K562 (cell line): ENCODE measurements around the gene LPGAT1. TPM values are rescaled to one million over a fixed set of nuclear protein-coding genes. Genes with fewer than 3 reads are reported as not detected.
A peak's percentile ranks its signal among the peaks of the same experiment; 100 is the strongest.

Experiments used
- ATAC-seq: fragments of 200-7000 bp; cut with Tn5 transposase; 3 replicates; pipeline ENCODE4 v1.9.1; 2020; ENCODE audit warnings: moderate library complexity
- BruUV-seq: library from RNA; stranded (reverse); fragments of 400-500 nt; replicated peaks from 2 replicates; lab custom pipeline; 2021; lab: Mats Ljungman, UMichigan
- CTCF ChIA-PET: fragments of 300-600 bp; formaldehyde crosslinking; extraction: SDS; loops from one replicate; lab custom pipeline; 2021; ENCODE audit warnings: low intra/inter-chr PET ratio; lab: Yijun Ruan, JAX
- POLR2A ChIA-PET: fragments of 300-600, 350-650 bp; sonication (Branson Sonifier 250); formaldehyde crosslinking; extraction: SDS; loops from one replicate; lab custom pipeline; 2021; ENCODE audit warnings: antibody characterized with exemption, inconsistent platforms; lab: Yijun Ruan, JAX
- DNase-seq, 4 experiments: peaks; one replicate each; pipeline versions ENCODE4 v3.0.0 to v3.0.0-alpha.2; 2011 to 2018; ENCODE audit warnings: low spot score in 3 of 4, mixed read lengths in 3 of 4; ENCODE audit errors: extremely low read depth in 1 of 4
- FAIRE-seq: peaks from 2 replicates; lab custom pipeline; 2011; peaks lifted over from hg19 to GRCh38; lab: Jason Lieb, UNC
- H2AFZ ChIP-seq: 2 replicates; pipeline ENCODE4 v1.6.0; 2011; ENCODE audit warnings: low read depth, low read length, control low read depth, inconsistent platforms
- H3K27ac ChIP-seq: fragments of 200-600 bp; 3 replicates; pipeline ENCODE4 v1.8.0; 2011; ENCODE audit warnings: low read depth, mild to moderate bottlenecking, control low read depth, inconsistent platforms, low read length, moderate library complexity, mixed read lengths; ENCODE audit errors: extremely low read depth
- H3K27me3 ChIP-seq, 2 experiments: fragments of 300-600 bp in 1 of 2; 2 replicates in 1 of 2; 3 replicates in 1 of 2; pipeline versions ENCODE4 v1.6.0 to v1.8.0; 2011; ENCODE audit warnings: inconsistent platforms in 2 of 2, low read length in 2 of 2, mild to moderate bottlenecking in 1 of 2, mixed read lengths in 1 of 2, moderate library complexity in 1 of 2; ENCODE audit not compliant: control insufficient read depth in 2 of 2, insufficient read depth in 2 of 2
- H3K36me3 ChIP-seq: fragments of 300-600 bp; 3 replicates; pipeline ENCODE4 v1.8.0; 2011; ENCODE audit warnings: mild to moderate bottlenecking, low read length, inconsistent platforms; ENCODE audit not compliant: control insufficient read depth, insufficient read depth
- H3K4me1 ChIP-seq, 2 experiments: fragments of 200-600 bp in 1 of 2; replicated peaks in 1 of 2; 2 replicates in 1 of 2; 3 replicates in 1 of 2; pipeline versions ENCODE4 v1.5.1 to v1.8.0; 2011; ENCODE audit warnings: inconsistent platforms in 2 of 2, low read length in 2 of 2, mild to moderate bottlenecking in 1 of 2, mixed read lengths in 1 of 2, moderate library complexity in 1 of 2; ENCODE audit not compliant: control insufficient read depth in 2 of 2, insufficient read depth in 2 of 2
- H3K4me2 ChIP-seq: 2 replicates; pipeline ENCODE4 v1.6.1; 2011; ENCODE audit warnings: low read length, control low read depth, inconsistent platforms, mixed read lengths; ENCODE audit not compliant: insufficient read depth
- H3K4me3 ChIP-seq: fragments of 200-600 bp; sonication (generic), shearing (Covaris generic); 2 replicates; pipeline ENCODE4 v1.5.1; 2016; ENCODE audit warnings: control low read depth, inconsistent platforms
- H3K79me2 ChIP-seq: fragments of 200-600 bp; 3 replicates; pipeline ENCODE4 v1.8.0; 2011; ENCODE audit warnings: low read length, inconsistent platforms; ENCODE audit not compliant: control insufficient read depth, insufficient read depth
- H3K9ac ChIP-seq, 2 experiments: 2 replicates each; pipeline versions ENCODE4 v1.6.0 to v1.6.1; 2011; ENCODE audit warnings: low read depth in 2 of 2, low read length in 2 of 2, control low read depth in 1 of 2, inconsistent platforms in 1 of 2, mild to moderate bottlenecking in 1 of 2, mixed read lengths in 1 of 2; ENCODE audit not compliant: insufficient read depth in 1 of 2
- H3K9me1 ChIP-seq: one replicate; pipeline ENCODE4 v1.6.0; 2011; ENCODE audit warnings: inconsistent platforms, mild to moderate bottlenecking, low read length, moderate library complexity; ENCODE audit not compliant: control insufficient read depth, insufficient read depth
- H3K9me3 ChIP-seq: replicated peaks from 2 replicates; pipeline ENCODE4 v1.5.1; 2011; ENCODE audit warnings: low read depth, low read length, inconsistent platforms; ENCODE audit not compliant: control insufficient read depth, insufficient read depth
- H4K20me1 ChIP-seq: replicated peaks from 2 replicates; pipeline ENCODE4 v1.6.1; 2011; ENCODE audit warnings: low read length, inconsistent platforms, mixed read lengths; ENCODE audit not compliant: control insufficient read depth, insufficient read depth
- EP300 ChIP-seq: IDR thresholded peaks from 2 replicates; pipeline ENCODE4 v1.6.1; 2012; ENCODE audit warnings: low read length, improper control_type of control experiment
- RBM15 ChIP-seq: fragments of 200-400 bp; formaldehyde crosslinking; IDR thresholded peaks from 2 replicates; pipeline ENCODE4 v1.6.1; 2018; ENCODE audit warnings: mild to moderate bottlenecking, low read length, moderate library complexity; ENCODE audit not compliant: insufficient read depth
- SPI1 ChIP-seq: IDR thresholded peaks from 2 replicates; pipeline ENCODE4 v1.6.1; 2011; ENCODE audit warnings: low read depth, low read length, control low read depth, borderline replicate concordance
- TOE1 ChIP-seq, 2 experiments: fragments of 450-650 bp in 1 of 2; sonication (generic) in 1 of 2; formaldehyde crosslinking in 1 of 2; IDR thresholded peaks; 2 replicates each; pipeline versions ENCODE4 v1.7.1 to v1.8.0; 2016 to 2022; ENCODE audit warnings: borderline replicate concordance in 2 of 2, mild to moderate bottlenecking in 2 of 2, antibody characterized with exemption in 1 of 2, inconsistent platforms in 1 of 2, low read depth in 1 of 2, missing genetic modification reagents in 1 of 2, moderate library complexity in 1 of 2
- WGBS: fragments of 100-300 bp; shearing (Covaris generic); methylation state at CpG from one replicate; pipeline ENCODE4 v1.1.6; 2016; ENCODE audit warnings: low coverage, mixed read lengths; ENCODE audit not compliant: insufficient coverage; ENCODE audit errors: missing lambda C conversion rate; 5-methylcytosine and 5-hydroxymethylcytosine counted together
- in situ Hi-C: fragments of 300-500 bp; cut with MboI; formaldehyde crosslinking; loops from 4 replicates; pipeline ENCODE4 v1.15.0; 2018; ENCODE audit warnings: inconsistent platforms, mixed read lengths
- intact Hi-C: fragments of 100-400 bp; cut with micrococcal nuclease; formaldehyde crosslinking; loops from 2 replicates; pipeline ENCODE4 v1.14.2; 2022
- polyA plus RNA-seq, 8 experiments: library from polyadenylated mRNA; depleted of rRNA in 4 of 8; stranded (reverse) in 5 of 8; unstranded in 3 of 8; fragments of >200 nt; fragmentation: Nextera tagmentation in 2 of 8; fragmentation: Illumina TruSeq in 1 of 8; extraction: Ambion mirVana in 2 of 8; extraction: Trizol in 1 of 8; gene quantifications; 2 replicates each; pipeline versions ENCODE4 v1.2.1 to v1.2.3, GENCODE V29; 2011 to 2014; ENCODE audit warnings: inconsistent platforms in 1 of 8, missing spikeins in 1 of 8
- total RNA-seq, 7 experiments: library from RNA; depleted of rRNA in 6 of 7; stranded (reverse); fragments of >200 nt in 6 of 7; fragmentation: Illumina TruSeq in 2 of 7; extraction: Trizol in 2 of 7; gene quantifications; 2 replicates each; pipeline versions ENCODE4 v1.2.1 to v1.2.3, GENCODE V29; 2011 to 2021; ENCODE audit warnings: low replicate concordance in 1 of 7
- TF ChIP-seq, protein P1 (sequence below), 3 experiments: fragments of 200-800 bp in 1 of 3; fragments of 250-450 bp in 1 of 3; fragments of 450-650 bp in 1 of 3; sonication (Bioruptor Pico) in 1 of 3; sonication (Bioruptor generic) in 1 of 3; formaldehyde crosslinking in 1 of 3; IDR thresholded peaks; 2 replicates each; pipeline versions ENCODE4 v1.6.1 to v1.8.0; 2016 to 2022; ENCODE audit warnings: mild to moderate bottlenecking in 2 of 3, missing genetic modification characterization in 2 of 3, missing compliant biosample characterization in 1 of 3, moderate library complexity in 1 of 3

Gene LPGAT1
- total and polyA plus RNA-seq, 9 of the 15 experiments (the other 6 are each of a cell fraction or from before 2014, with no cell fraction given): 5.7 to 31.4 (median 16.3) TPM

- POLR2A ChIA-PET: interaction anchor here (0.6 to 5.9 kb wide), 9 partner anchors 9 to 391 kb away, joined by 3 to 35 read pairs (median 4); no protein-coding TSS in a partner anchor
- no peaks in the 10 kb centered on the region for H3K79me2 ChIP-seq
- no peak for ATAC-seq
- H3K9ac ChIP-seq: no peak overlapping the region
- H4K20me1 ChIP-seq: no peaks in the 10 kb centered on the region
- in situ Hi-C loops: no loop called here
- WGBS: 52% methylated on average over 5 of the region's 5 CpGs
- H3K36me3 ChIP-seq: no peaks in the 10 kb centered on the region
- peak overlapping the region; percentile 59 for H3K4me2 ChIP-seq
- peak overlapping the region; percentile 53 for H2AFZ ChIP-seq
- CTCF ChIA-PET: no interaction called here
- peak; percentile 29 for FAIRE-seq
- no peak for DNase-seq
- intact Hi-C loops: no loop called here
- peak overlapping the region; percentile 21; the same call in 1 of the 3 replicates for H3K27ac ChIP-seq
- BruUV-seq: no TSS peak
- H3K9me3 ChIP-seq: no peaks in the 10 kb centered on the region
- H3K4me3 ChIP-seq: no peak overlapping the region
- no peaks in the 10 kb centered on the region for H3K27me3 ChIP-seq
- H3K9me1 ChIP-seq: no peaks in the 10 kb centered on the region
- TF ChIP-seq, protein P1, sequence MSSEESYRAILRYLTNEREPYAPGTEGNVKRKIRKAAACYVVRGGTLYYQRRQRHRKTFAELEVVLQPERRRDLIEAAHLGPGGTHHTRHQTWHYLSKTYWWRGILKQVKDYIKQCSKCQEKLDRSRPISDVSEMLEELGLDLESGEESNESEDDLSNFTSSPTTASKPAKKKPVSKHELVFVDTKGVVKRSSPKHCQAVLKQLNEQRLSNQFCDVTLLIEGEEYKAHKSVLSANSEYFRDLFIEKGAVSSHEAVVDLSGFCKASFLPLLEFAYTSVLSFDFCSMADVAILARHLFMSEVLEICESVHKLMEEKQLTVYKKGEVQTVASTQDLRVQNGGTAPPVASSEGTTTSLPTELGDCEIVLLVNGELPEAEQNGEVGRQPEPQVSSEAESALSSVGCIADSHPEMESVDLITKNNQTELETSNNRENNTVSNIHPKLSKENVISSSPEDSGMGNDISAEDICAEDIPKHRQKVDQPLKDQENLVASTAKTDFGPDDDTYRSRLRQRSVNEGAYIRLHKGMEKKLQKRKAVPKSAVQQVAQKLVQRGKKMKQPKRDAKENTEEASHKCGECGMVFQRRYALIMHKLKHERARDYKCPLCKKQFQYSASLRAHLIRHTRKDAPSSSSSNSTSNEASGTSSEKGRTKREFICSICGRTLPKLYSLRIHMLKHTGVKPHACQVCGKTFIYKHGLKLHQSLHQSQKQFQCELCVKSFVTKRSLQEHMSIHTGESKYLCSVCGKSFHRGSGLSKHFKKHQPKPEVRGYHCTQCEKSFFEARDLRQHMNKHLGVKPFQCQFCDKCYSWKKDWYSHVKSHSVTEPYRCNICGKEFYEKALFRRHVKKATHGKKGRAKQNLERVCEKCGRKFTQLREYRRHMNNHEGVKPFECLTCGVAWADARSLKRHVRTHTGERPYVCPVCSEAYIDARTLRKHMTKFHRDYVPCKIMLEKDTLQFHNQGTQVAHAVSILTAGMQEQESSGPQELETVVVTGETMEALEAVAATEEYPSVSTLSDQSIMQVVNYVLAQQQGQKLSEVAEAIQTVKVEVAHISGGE (CRISPR knock-in tag; IDR thresholded peaks at IDR 0.05): peak in 1 of 3 experiments; percentile 41; a peak in 1 of 6 replicates
- TF ChIP-seq TOE1 (IDR thresholded peaks at IDR 0.05; ENCODE audit: borderline replicate concordance) (no peak), TOE1 (CRISPR knock-in tag; IDR thresholded peaks at IDR 0.05; ENCODE audit: borderline replicate concordance, low read depth) (0 out of 2 replicates have a peak, but pooled peaks have one; percentile 56), RBM15 (no peak), SPI1 (peak; percentile 85), EP300 (no peak)
- H3K4me1 ChIP-seq: peaks cover 15 to 23% of the 10 kb centered on the region in 2 experiments; a peak in 4 of 5 replicates
Observed at GRCh38 chr1:211723273-211723672, 107.3 kb downstream of the LPGAT1 start.
